GM18517 (cell line): Measurements from ENCODE around the gene MAPK4.

Experiments used
- ATAC-seq: cut with Tn5 transposase; IDR thresholded peaks from one replicate; pipeline ENCODE4 v1.9.1; 2021; ENCODE audit warnings: mild to moderate bottlenecking, moderate library complexity; ENCODE audit not compliant: unreplicated experiment

The MAPK4 gene

GRCh38 chr18:50651334-50651733, 91.4 kb downstream of the MAPK4 start:
- ATAC-seq, result no peak

GRCh38 chr18:50653402-50654093, 93.7 kb downstream of the MAPK4 start:
- ATAC-seq, result no peak

- no peak for ATAC-seq
Observed at GRCh38 chr18:50654211-50654610, 94.3 kb downstream of the MAPK4 start.

GRCh38 chr18:50654658-50655550, 95.0 kb downstream of the MAPK4 start:
- no peak for ATAC-seq

- no peak for ATAC-seq
Observed at GRCh38 chr18:50656396-50656795, 96.5 kb downstream of the MAPK4 start.

- ATAC-seq, result no peak
Observed at GRCh38 chr18:50656841-50657470, 97.1 kb downstream of the MAPK4 start.

GRCh38 chr18:50658601-50659000, 98.7 kb downstream of the MAPK4 start:
- no peak for ATAC-seq

- no peak for ATAC-seq
Observed at GRCh38 chr18:50659091-50660003, 99.5 kb downstream of the MAPK4 start.

GRCh38 chr18:50661013-50661412, 101.1 kb downstream of the MAPK4 start:
- no peak for ATAC-seq

GRCh38 chr18:50662177-50662576, 102.3 kb downstream of the MAPK4 start:
- ATAC-seq, result no peak

- no peak for ATAC-seq
Observed at GRCh38 chr18:50662775-50663383, 103.0 kb downstream of the MAPK4 start.

GRCh38 chr18:50663626-50664441, 103.9 kb downstream of the MAPK4 start:
- no peak for ATAC-seq

- ATAC-seq, result no peak
Observed at GRCh38 chr18:50665015-50665414, 105.1 kb downstream of the MAPK4 start.

- ATAC-seq, result no peak
Observed at GRCh38 chr18:50665519-50665918, 105.6 kb downstream of the MAPK4 start.

GRCh38 chr18:50666536-50666935, 106.6 kb downstream of the MAPK4 start:
- no peak for ATAC-seq

- no peak for ATAC-seq
Observed at GRCh38 chr18:50671376-50671775, 111.5 kb downstream of the MAPK4 start.

GRCh38 chr18:50674307-50674980, 114.6 kb downstream of the MAPK4 start:
- ATAC-seq, result no peak

- no peak for ATAC-seq
Observed at GRCh38 chr18:50675043-50675442, 115.2 kb downstream of the MAPK4 start.

- ATAC-seq, result no peak
Observed at GRCh38 chr18:50678651-50679050, 118.8 kb downstream of the MAPK4 start.
